KBM-7 (cell line): ENCODE data around the gene MED7.

Source experiments
- DNase-seq: peaks from one replicate; pipeline ENCODE4 v3.0.0-alpha.2; 2015
- in situ Hi-C: fragments of 300-500 bp; cut with MboI; formaldehyde crosslinking; loops from 2 replicates; pipeline ENCODE4 v1.14.3; 2020; ENCODE audit warnings: low sequenced_read_pairs, low pct_unique_long_range_greater_than_20kb, mixed read lengths

MED7 gene

GRCh38 chr5:157165668-157166067, 23.0 kb upstream of the MED7 start:
- in situ Hi-C loops = no loop called here
- DNase-seq = no peak

GRCh38 chr5:157165261-157165660, 22.6 kb upstream of the MED7 start:
- DNase-seq = no peak
- in situ Hi-C loops = no loop called here

- in situ Hi-C loops = no loop called here
- no peak for DNase-seq
These were observed 21.9 kb upstream of the MED7 start for GRCh38 chr5:157164521-157164920.

GRCh38 chr5:157162919-157163510, 20.4 kb upstream of the MED7 start:
- in situ Hi-C loops = no loop called here
- DNase-seq = no peak

- in situ Hi-C loops = no loop called here
These were observed 19.3 kb upstream of the MED7 start for GRCh38 chr5:157161996-157162395.

GRCh38 chr5:157160001-157160400, 17.3 kb upstream of the MED7 start:
- no peak for DNase-seq
- in situ Hi-C loops = no loop called here

More at GRCh38 chr5:157161996-157162395, 19.3 kb upstream of the MED7 start:
- DNase-seq = no peak

GRCh38 chr5:157159209-157159751, 16.6 kb upstream of the MED7 start:
- DNase-seq = no peak
- in situ Hi-C loops = no loop called here

GRCh38 chr5:157157293-157157891, 14.7 kb upstream of the MED7 start:
- no peak for DNase-seq
- in situ Hi-C loops = no loop called here

- in situ Hi-C loops = no loop called here
These were observed 12.6 kb upstream of the MED7 start for GRCh38 chr5:157155297-157155696.

GRCh38 chr5:157150995-157151394, 8.3 kb upstream of the MED7 start:
- in situ Hi-C loops = no loop called here

More at GRCh38 chr5:157155297-157155696, 12.6 kb upstream of the MED7 start:
- DNase-seq = no peak

GRCh38 chr5:157148734-157149615, 6.3 kb upstream of the MED7 start:
- in situ Hi-C loops = no loop called here
- DNase-seq = peak; percentile 79

More at GRCh38 chr5:157150995-157151394, 8.3 kb upstream of the MED7 start:
- DNase-seq = no peak

GRCh38 chr5:157143127-157143971, 684 bp upstream of the MED7 start:
- in situ Hi-C loops = no loop called here
- DNase-seq = no peak

- DNase-seq = no peak
- in situ Hi-C loops = no loop called here
These were observed 5.0 kb downstream of the MED7 start for GRCh38 chr5:157137691-157138090.

GRCh38 chr5:157132281-157132612, 10.4 kb downstream of the MED7 start:
- in situ Hi-C loops = no loop called here
- DNase-seq = no peak

- in situ Hi-C loops = no loop called here
- no peak for DNase-seq
These were observed 11.7 kb downstream of the MED7 start for GRCh38 chr5:157130925-157131324.

GRCh38 chr5:157121709-157122108, 21.0 kb downstream of the MED7 start:
- in situ Hi-C loops = no loop called here
- no peak for DNase-seq

- DNase-seq = no peak
- in situ Hi-C loops = no loop called here
These were observed 22.6 kb downstream of the MED7 start for GRCh38 chr5:157120102-157120501.

GRCh38 chr5:157116483-157116954, 26.1 kb downstream of the MED7 start:
- DNase-seq = no peak
- in situ Hi-C loops = no loop called here

- DNase-seq = no peak
These were observed 27.2 kb downstream of the MED7 start for GRCh38 chr5:157115502-157115901.

More at GRCh38 chr5:157115502-157115901, 27.2 kb downstream of the MED7 start:
- in situ Hi-C loops = no loop called here
